LNCaP clone FGC (cell line): ENCODE measurements around the gene LARP4B.

Experiments
- DNase-seq: peaks from one replicate; pipeline ENCODE4 v3.0.0-alpha.2; 2011; ENCODE audit warnings: low read depth
- H3K4me3 ChIP-seq: 2 replicates; pipeline ENCODE4 v1.5.1; 2011; ENCODE audit warnings: mild to moderate bottlenecking, low read depth, low read length, control low read depth
- TF ChIP-seq, protein P1 (sequence below): IDR thresholded peaks from 2 replicates; pipeline ENCODE4 v1.5.1; 2012; ENCODE audit warnings: mild to moderate bottlenecking; ENCODE audit not compliant: control insufficient read depth, insufficient read depth; ENCODE audit errors: extremely low read depth

The LARP4B gene

GRCh38 chr10:958856-959255, 27.4 kb upstream of the LARP4B start:
- no peak overlapping the region for H3K4me3 ChIP-seq
- no peak for DNase-seq
- TF ChIP-seq, protein P1, sequence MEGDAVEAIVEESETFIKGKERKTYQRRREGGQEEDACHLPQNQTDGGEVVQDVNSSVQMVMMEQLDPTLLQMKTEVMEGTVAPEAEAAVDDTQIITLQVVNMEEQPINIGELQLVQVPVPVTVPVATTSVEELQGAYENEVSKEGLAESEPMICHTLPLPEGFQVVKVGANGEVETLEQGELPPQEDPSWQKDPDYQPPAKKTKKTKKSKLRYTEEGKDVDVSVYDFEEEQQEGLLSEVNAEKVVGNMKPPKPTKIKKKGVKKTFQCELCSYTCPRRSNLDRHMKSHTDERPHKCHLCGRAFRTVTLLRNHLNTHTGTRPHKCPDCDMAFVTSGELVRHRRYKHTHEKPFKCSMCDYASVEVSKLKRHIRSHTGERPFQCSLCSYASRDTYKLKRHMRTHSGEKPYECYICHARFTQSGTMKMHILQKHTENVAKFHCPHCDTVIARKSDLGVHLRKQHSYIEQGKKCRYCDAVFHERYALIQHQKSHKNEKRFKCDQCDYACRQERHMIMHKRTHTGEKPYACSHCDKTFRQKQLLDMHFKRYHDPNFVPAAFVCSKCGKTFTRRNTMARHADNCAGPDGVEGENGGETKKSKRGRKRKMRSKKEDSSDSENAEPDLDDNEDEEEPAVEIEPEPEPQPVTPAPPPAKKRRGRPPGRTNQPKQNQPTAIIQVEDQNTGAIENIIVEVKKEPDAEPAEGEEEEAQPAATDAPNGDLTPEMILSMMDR, result no peak

- no peak overlapping the region for H3K4me3 ChIP-seq
- no peak for DNase-seq
- TF ChIP-seq, protein P1, result no peak
Observed at GRCh38 chr10:958106-958505, 26.6 kb upstream of the LARP4B start.

- no peak overlapping the region for H3K4me3 ChIP-seq
- TF ChIP-seq, protein P1, result no peak
- DNase-seq, result no peak
Observed at GRCh38 chr10:955820-956217, 24.3 kb upstream of the LARP4B start.

GRCh38 chr10:955127-955819, 23.8 kb upstream of the LARP4B start:
- DNase-seq, result no peak
- TF ChIP-seq, protein P1, result no peak
- no peak overlapping the region for H3K4me3 ChIP-seq

- TF ChIP-seq, protein P1, result no peak
- DNase-seq, result no peak
- no peak overlapping the region for H3K4me3 ChIP-seq
Observed at GRCh38 chr10:954396-954795, 22.9 kb upstream of the LARP4B start.

- no peak for DNase-seq
- H3K4me3 ChIP-seq, result no peak overlapping the region
- TF ChIP-seq, protein P1, result no peak
Observed at GRCh38 chr10:953836-954235, 22.3 kb upstream of the LARP4B start.

DNA sequence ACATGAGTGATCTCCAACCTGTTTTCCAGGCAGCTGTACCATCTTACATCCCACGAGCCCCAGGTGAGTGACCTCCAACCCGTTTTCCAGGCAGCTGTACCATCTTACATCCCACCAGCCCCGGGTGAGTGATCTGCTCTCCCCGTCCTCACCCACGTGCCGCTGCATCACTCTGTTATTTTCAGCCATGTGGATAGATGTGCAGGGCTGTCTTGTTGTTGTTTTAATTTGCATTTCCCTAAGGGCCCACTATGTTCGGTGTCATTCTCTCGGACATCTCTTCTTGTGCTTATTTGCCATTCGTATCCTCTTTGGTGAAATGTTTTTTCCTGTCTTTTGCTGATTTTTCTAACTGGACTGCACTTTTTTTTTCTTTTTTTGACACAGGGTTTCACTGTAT, 17.9 kb upstream of the LARP4B start:
- TF ChIP-seq, protein P1, result no peak
- H3K4me3 ChIP-seq, result no peak overlapping the region
- no peak for DNase-seq
